Stimulated activated CD4-positive, alpha-beta T cell treated with anti-CD3 and anti-CD28 coated beads, Interleukin-12 subunit alpha, Interleukin-12 subunit beta, amount 100 ng/mL, for 48 hours (primary cell): ENCODE measurements around the gene PLEKHH1.
"Not testable (repeated sequence)": the region's sequence is repeated elsewhere in the genome, so short reads cannot be mapped to it uniquely, and the experiment has no call there.

Experiments
- DNase-seq, 3 donors: peaks; one replicate each; pipeline ENCODE4 v3.0.0-alpha.2; 2020; ENCODE audit warnings: low read depth in 2 of 3, low spot score in 1 of 3

PLEKHH1 gene

GRCh38 chr14:67579636-67580035, 46.5 kb downstream of the PLEKHH1 start:
- DNase-seq: no peak

DNA sequence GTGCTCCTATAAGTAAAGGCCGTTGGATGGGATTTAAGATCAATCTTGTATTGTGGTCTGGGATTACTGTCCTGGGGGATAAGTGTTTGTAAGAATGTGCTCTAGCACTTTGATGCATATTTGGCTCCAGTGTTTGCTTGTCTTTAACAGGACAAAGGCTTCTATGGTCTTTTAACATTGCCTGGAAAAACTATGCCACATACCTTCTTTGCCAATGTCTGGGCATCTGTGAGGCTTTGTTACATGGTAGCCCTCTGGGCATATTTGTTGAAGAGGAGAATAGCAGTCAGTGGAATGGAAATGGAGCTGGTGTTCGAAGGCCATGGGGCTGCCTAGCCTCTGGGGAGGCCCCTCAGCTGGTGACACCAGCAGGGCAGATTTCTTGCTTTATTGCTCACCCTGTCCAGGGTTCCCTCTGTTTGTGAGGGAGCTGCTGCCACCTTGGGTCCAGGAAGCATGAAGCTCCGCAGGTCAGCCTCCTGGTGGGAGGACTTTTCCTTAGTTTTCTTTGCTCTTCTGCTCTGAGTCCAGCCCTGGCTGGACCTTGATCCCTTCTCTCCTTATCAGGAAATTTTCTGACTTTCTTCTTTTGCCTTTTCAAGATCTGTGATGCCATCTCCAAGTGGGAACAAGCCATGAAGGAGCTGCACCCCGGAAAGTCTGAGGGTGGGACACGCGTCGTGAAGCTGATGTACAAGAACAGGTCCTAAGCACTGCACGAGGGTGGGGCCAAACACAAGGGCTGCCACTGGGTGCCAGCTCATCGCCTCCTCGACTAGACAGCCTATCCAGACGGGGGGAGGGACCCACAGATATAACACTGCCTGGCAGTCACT, 47.5 kb downstream of the PLEKHH1 start:
- DNase-seq: no peak

- DNase-seq: no peak
These were observed 48.6 kb downstream of the PLEKHH1 start for GRCh38 chr14:67581643-67582042.

- DNase-seq: no peak
These were observed 49.0 kb downstream of the PLEKHH1 start for GRCh38 chr14:67582061-67582460.

- peak in 1 of 3 donors; percentile 26 for DNase-seq
These were observed 50.9 kb downstream of the PLEKHH1 start for GRCh38 chr14:67583711-67584644.

- no peak for DNase-seq
These were observed 51.9 kb downstream of the PLEKHH1 start for GRCh38 chr14:67584978-67585377.

DNA sequence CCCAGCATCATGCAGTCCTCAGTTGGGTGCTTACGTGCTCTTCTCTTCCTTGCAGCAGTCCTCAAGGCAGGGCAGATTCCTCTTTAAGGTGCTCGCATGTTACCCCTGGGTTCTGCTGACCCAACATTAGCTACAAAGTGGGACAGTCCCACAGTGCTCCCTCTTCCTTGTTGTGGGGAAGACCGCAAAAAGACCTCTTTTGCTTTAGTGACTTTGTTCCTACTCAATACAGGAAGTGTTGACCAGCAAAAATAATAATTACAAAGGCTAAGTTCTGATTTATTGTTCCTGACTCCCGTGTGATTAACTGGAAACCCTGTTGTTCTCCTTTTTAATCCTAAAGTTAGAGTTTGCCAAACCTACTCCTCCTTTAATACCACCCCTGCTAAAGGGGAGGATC, 53.3 kb downstream of the PLEKHH1 start:
- no peak for DNase-seq

- DNase-seq: no peak
These were observed 56.2 kb downstream of the PLEKHH1 start for GRCh38 chr14:67589204-67589770.

GRCh38 chr14:67593650-67594049, 60.6 kb downstream of the PLEKHH1 start:
- DNase-seq: not testable (repeated sequence)

GRCh38 chr14:67595392-67595791, 62.3 kb downstream of the PLEKHH1 start:
- DNase-seq: no peak

GRCh38 chr14:67599698-67600561, 66.8 kb downstream of the PLEKHH1 start, which contains the start of gene PIGH:
PIGH (minus strand) TSS chr14:67600268; CDS start chr14:67600203, 65 bp downstream.
- peak; percentile 85 to 95 (median 91) for DNase-seq

GRCh38 chr14:67600562-67600974, 67.5 kb downstream of the PLEKHH1 start:
- DNase-seq: not testable (repeated sequence)

GRCh38 chr14:67602076-67602475, 69.0 kb downstream of the PLEKHH1 start:
- no peak for DNase-seq

- DNase-seq: no peak
These were observed 70.0 kb downstream of the PLEKHH1 start for GRCh38 chr14:67602995-67603545.

- DNase-seq: no peak
These were observed 74.6 kb downstream of the PLEKHH1 start for GRCh38 chr14:67607646-67608045.

DNA sequence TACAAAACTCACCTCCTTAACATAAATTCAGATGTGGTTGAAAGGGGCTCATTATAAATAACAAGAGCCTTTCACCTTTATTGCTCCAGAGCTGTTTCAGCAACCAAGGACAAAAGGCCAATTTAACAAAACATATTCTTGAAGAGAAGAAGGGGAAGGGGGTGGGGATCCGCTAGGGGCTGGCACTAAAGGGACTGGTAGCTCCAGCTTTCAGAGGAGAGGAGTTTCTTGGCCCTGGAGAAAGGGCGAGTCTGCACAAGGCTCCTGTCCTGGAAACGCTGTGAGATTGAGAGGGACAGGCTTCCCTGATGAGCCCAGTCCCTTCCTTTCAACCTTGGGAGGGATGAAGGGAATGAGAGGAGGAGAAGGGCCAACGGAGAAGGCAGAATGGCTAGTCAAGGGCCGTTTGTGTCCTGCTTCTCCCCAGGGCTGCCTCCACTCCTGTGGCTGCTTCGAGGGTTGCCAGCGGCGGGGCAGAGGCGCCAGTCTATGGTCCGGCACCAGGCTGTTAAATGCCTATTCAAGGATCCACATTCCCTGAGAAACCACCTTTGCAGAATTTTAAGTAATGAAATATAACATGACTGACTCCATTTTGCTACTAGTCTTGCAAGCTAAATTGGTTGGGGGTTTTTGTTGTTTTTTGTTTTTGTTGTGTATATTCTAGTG, 76.7 kb downstream of the PLEKHH1 start:
- no peak for DNase-seq

- no peak for DNase-seq
These were observed 77.4 kb downstream of the PLEKHH1 start for GRCh38 chr14:67610491-67610890.

GRCh38 chr14:67618617-67619063, 85.5 kb downstream of the PLEKHH1 start:
- DNase-seq: no peak

DNA sequence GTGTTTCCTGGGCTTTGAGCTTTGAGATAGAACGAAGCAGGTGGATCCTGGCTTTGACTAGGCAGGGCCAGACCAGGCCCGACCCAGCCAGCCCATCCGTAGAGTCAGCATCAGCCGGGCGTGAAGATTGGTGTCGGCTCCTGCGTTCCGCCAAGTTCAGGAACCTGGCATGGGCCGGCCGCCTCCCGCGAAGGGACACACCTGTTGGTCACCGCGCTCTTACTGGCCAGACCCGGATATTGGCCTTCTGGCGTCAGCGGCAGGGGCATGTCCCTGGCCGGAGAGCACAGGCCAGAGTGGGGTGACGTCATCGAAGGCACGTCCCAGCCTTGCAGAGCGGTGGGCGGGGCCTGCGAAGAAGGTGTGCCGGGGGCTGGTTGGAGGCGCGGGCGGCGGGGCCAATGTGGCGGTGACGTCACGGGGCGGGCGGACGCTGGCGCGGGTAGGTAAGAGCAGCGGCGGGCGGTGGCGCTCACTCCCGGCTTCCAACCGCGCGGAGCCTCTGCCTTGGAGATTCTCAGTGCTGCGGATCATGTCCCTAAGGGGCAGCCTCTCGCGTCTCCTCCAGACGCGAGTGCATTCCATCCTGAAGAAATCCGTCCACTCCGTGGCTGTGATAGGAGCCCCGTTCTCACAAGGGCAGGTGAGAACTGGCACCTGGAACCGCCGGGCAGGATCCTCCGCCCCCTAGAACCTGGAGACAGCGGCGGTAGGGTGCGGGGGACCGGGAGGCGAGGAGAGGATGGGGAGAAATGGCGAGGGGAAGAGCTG, 86.5 kb downstream of the PLEKHH1 start, which contains the start of gene ARG2:
ARG2 (plus strand) TSS at position 475 of the 771 bp plus-strand sequence; CDS start at position 533, 58 bp downstream.
- peak; percentile 89 to 97 (median 97) for DNase-seq
